H9 (cell line): ENCODE results near the gene PSTPIP1. TPM values are rescaled to one million over a fixed set of nuclear protein-coding genes. Genes with fewer than 3 reads are reported as not detected.

Experiments
- DNase-seq: peaks from one replicate; pipeline ENCODE4 v3.0.0-alpha.2; 2017
- H2AFZ ChIP-seq: one replicate; pipeline ENCODE4 v1.6.1; 2013; ENCODE audit warnings: mild to moderate bottlenecking, low read length, control low read depth, moderate library complexity
- H2AK5ac ChIP-seq: 2 replicates; pipeline ENCODE4 v1.6.1; 2013; ENCODE audit warnings: low read length, control low read depth, mixed read lengths; ENCODE audit not compliant: insufficient read length
- H2BK120ac ChIP-seq: one replicate; pipeline ENCODE4 v1.6.1; 2013; ENCODE audit warnings: low read depth, mild to moderate bottlenecking, low read length, control low read depth, inconsistent platforms; ENCODE audit not compliant: poor library complexity, severe bottlenecking
- H2BK12ac ChIP-seq: 2 replicates; pipeline ENCODE4 v1.6.1; 2013; ENCODE audit warnings: low read length, control low read depth, mixed read lengths, low read depth; ENCODE audit not compliant: insufficient read length
- H2BK15ac ChIP-seq: 2 replicates; pipeline ENCODE4 v1.6.1; 2013; ENCODE audit warnings: low read depth, low read length, control low read depth
- H2BK20ac ChIP-seq: one replicate; pipeline ENCODE4 v1.6.1; 2013; ENCODE audit warnings: low read depth, mild to moderate bottlenecking, low read length, control low read depth, inconsistent platforms; ENCODE audit not compliant: poor library complexity, severe bottlenecking
- H2BK5ac ChIP-seq: 2 replicates; pipeline ENCODE4 v1.6.1; 2013; ENCODE audit warnings: low read length, control low read depth, mixed read lengths; ENCODE audit not compliant: insufficient read length
- H3K14ac ChIP-seq: 2 replicates; pipeline ENCODE4 v1.6.1; 2013; ENCODE audit warnings: low read length, control low read depth; ENCODE audit not compliant: insufficient read depth
- H3K18ac ChIP-seq: 2 replicates; pipeline ENCODE4 v1.6.1; 2013; ENCODE audit warnings: low read depth, mild to moderate bottlenecking, mixed read lengths, low read length, control low read depth; ENCODE audit not compliant: insufficient read length
- H3K23ac ChIP-seq: 2 replicates; pipeline ENCODE4 v1.6.1; 2013; ENCODE audit warnings: low read length, control low read depth, mixed read lengths, low read depth; ENCODE audit not compliant: insufficient read length
- H3K23me2 ChIP-seq: 2 replicates; pipeline ENCODE4 v1.6.1; 2013; ENCODE audit warnings: low read depth, mild to moderate bottlenecking, mixed read lengths, low read length, control low read depth; ENCODE audit not compliant: insufficient read length, poor library complexity, severe bottlenecking
- H3K27ac ChIP-seq: 2 replicates; pipeline ENCODE4 v1.5.1; 2013; ENCODE audit warnings: low read length, control low read depth, mixed read lengths, low read depth; ENCODE audit not compliant: insufficient read length
- H3K27me3 ChIP-seq: 2 replicates; pipeline ENCODE4 v1.6.1; 2013; ENCODE audit warnings: low read length, control low read depth, inconsistent platforms; ENCODE audit not compliant: insufficient read depth
- H3K4ac ChIP-seq: 2 replicates; pipeline ENCODE4 v1.6.1; 2013; ENCODE audit warnings: low read depth, mild to moderate bottlenecking, control low read depth, inconsistent platforms, low read length, moderate library complexity
- H3K4me1 ChIP-seq: 2 replicates; pipeline ENCODE4 v1.6.1; 2013; ENCODE audit warnings: low read length, control low read depth, inconsistent platforms; ENCODE audit not compliant: insufficient read depth
- H3K4me2 ChIP-seq: 2 replicates; pipeline ENCODE4 v1.6.1; 2013; ENCODE audit warnings: low read length, control low read depth, mixed read lengths; ENCODE audit not compliant: insufficient read length, insufficient read depth
- H3K56ac ChIP-seq: 2 replicates; pipeline ENCODE4 v1.6.1; 2013; ENCODE audit warnings: low read depth, mild to moderate bottlenecking, mixed read lengths, low read length, control low read depth; ENCODE audit not compliant: insufficient read length
- H3K79me1 ChIP-seq: 2 replicates; pipeline ENCODE4 v1.6.1; 2013; ENCODE audit warnings: low read depth, mild to moderate bottlenecking, moderate library complexity, low read length, control low read depth, inconsistent platforms; ENCODE audit not compliant: insufficient read depth, poor library complexity, severe bottlenecking
- H3K79me2 ChIP-seq: 2 replicates; pipeline ENCODE4 v1.6.1; 2013; ENCODE audit warnings: low read length, control low read depth, inconsistent platforms; ENCODE audit not compliant: insufficient read depth
- H3K9ac ChIP-seq: 2 replicates; pipeline ENCODE4 v1.6.1; 2013; ENCODE audit warnings: low read length, control low read depth, mixed read lengths; ENCODE audit not compliant: insufficient read length; ENCODE audit errors: extremely low read depth
- H3K9me3 ChIP-seq: one replicate; pipeline ENCODE4 v1.6.1; 2013; ENCODE audit warnings: low read depth, low read length, inconsistent platforms; ENCODE audit not compliant: control insufficient read depth
- H3T11ph ChIP-seq: one replicate; pipeline ENCODE4 v1.6.1; 2013; ENCODE audit warnings: mild to moderate bottlenecking, low read length, control low read depth, inconsistent platforms
- H4K20me1 ChIP-seq: one replicate; pipeline ENCODE4 v1.6.1; 2013; ENCODE audit not compliant: control insufficient read depth, insufficient read length, insufficient read depth
- H4K5ac ChIP-seq: 2 replicates; pipeline ENCODE4 v1.6.1; 2013; ENCODE audit warnings: low read depth, mild to moderate bottlenecking, mixed read lengths, low read length, control low read depth; ENCODE audit not compliant: insufficient read length
- H4K8ac ChIP-seq: replicated peaks from 2 replicates; pipeline ENCODE4 v1.6.1; 2013; ENCODE audit warnings: low read length, control low read depth, mixed read lengths, low read depth; ENCODE audit not compliant: insufficient read length
- H4K91ac ChIP-seq: 2 replicates; pipeline ENCODE4 v1.6.1; 2013; ENCODE audit warnings: low read depth, mild to moderate bottlenecking, moderate library complexity, mixed read lengths, low read length, control low read depth; ENCODE audit not compliant: insufficient read length
- H3K27ac Mint-ChIP-seq, 3 experiments: 2 replicates in 2 of 3; 3 replicates in 1 of 3; pipeline ENCODE4 v1.8.0; 2020 to 2021; ENCODE audit warnings: mixed read lengths in 3 of 3, mild to moderate bottlenecking in 1 of 3, moderate library complexity in 1 of 3
- H3K27me3 Mint-ChIP-seq: 2 replicates; pipeline ENCODE4 v1.8.0; 2021; ENCODE audit warnings: low read depth, mild to moderate bottlenecking, moderate library complexity, mixed read lengths
- H3K36me3 Mint-ChIP-seq, 3 experiments: 2 replicates in 2 of 3; 3 replicates in 1 of 3; pipeline ENCODE4 v1.8.0; 2020 to 2021; ENCODE audit warnings: low read depth in 3 of 3, mixed read lengths in 3 of 3; ENCODE audit not compliant: insufficient read depth in 1 of 3
- H3K4me1 Mint-ChIP-seq, 2 experiments: 2 replicates each; pipeline ENCODE4 v1.8.0; 2020; ENCODE audit warnings: mixed read lengths in 2 of 2
- H3K4me3 Mint-ChIP-seq, 2 experiments: 2 replicates in 1 of 2; 3 replicates in 1 of 2; pipeline ENCODE4 v1.8.0; 2020 to 2021; ENCODE audit warnings: mild to moderate bottlenecking in 2 of 2, mixed read lengths in 2 of 2, moderate library complexity in 1 of 2
- H3K9me3 Mint-ChIP-seq, 2 experiments: 2 replicates in 1 of 2; 3 replicates in 1 of 2; pipeline ENCODE4 v1.8.0; 2020; ENCODE audit warnings: mild to moderate bottlenecking in 2 of 2, mixed read lengths in 2 of 2, moderate library complexity in 1 of 2
- CTCF ChIP-seq: fragments of 200-600 bp; sonication (generic); conservative IDR thresholded peaks from 3 replicates; pipeline ENCODE4 v1.8.0; 2021; ENCODE audit warnings: antibody characterized with exemption, mild to moderate bottlenecking
- WGBS: extraction: QIAGEN DNeasy Blood & Tissue Kit; methylation state at CpG from one replicate; pipeline ENCODE4 v1.1.7; 2013; ENCODE audit warnings: missing lambda C conversion rate, low lambda C conversion rate, mixed read lengths; ENCODE audit not compliant: insufficient read length; ENCODE audit errors: extremely low coverage; 5-methylcytosine and 5-hydroxymethylcytosine counted together
- total RNA-seq: library from RNA; stranded (reverse); gene quantifications from 2 replicates; pipeline ENCODE4 v1.2.1, GENCODE V29; 2021

Gene PSTPIP1
- total RNA-seq, 1 experiment from 2014 or later: 1.8 TPM

- peaks cover 2 to 8% (median 4%) of the 10 kb centered on the region in 3 experiments; a peak in 5 of 7 replicates for H3K36me3 Mint-ChIP-seq
- H4K20me1 ChIP-seq: no peaks in the 10 kb centered on the region
- H3K9me3 Mint-ChIP-seq: no peaks in the 10 kb centered on the region
- peaks cover 3% of the 10 kb centered on the region for H3K4me1 ChIP-seq
- no peaks in the 10 kb centered on the region for H3K79me1 ChIP-seq
- H3K27me3 Mint-ChIP-seq: peaks cover 3% of the 10 kb centered on the region
- H2BK120ac ChIP-seq: no peak overlapping the region
- no CpG with 5 or more reads among the region's 13 CpGs for WGBS
- H2AK5ac ChIP-seq: no peak overlapping the region
- peaks cover 6% of the 10 kb centered on the region for H3K23me2 ChIP-seq
- no peaks in the 10 kb centered on the region for H3K9me3 ChIP-seq
- no peak overlapping the region for H2BK5ac ChIP-seq
- no peak for TF ChIP-seq CTCF
- no peak overlapping the region for H3K56ac ChIP-seq
- no peak overlapping the region for H2BK15ac ChIP-seq
- no peak overlapping the region for H4K91ac ChIP-seq
- H2BK20ac ChIP-seq: no peak overlapping the region
- H3K18ac ChIP-seq: no peak overlapping the region
- peak overlapping the region; percentile 80 to 81 for H3K4me3 Mint-ChIP-seq
- peak overlapping the region; percentile 21 for H3K9ac ChIP-seq
- H2AFZ ChIP-seq: no peak overlapping the region
- H2BK12ac ChIP-seq: no peak overlapping the region
- H3K4ac ChIP-seq: no peak overlapping the region
- no peaks in the 10 kb centered on the region for H3K27me3 ChIP-seq
- H3K4me1 Mint-ChIP-seq: peaks cover 18 to 24% of the 10 kb centered on the region in 2 experiments
- H3K79me2 ChIP-seq: peaks cover 13% of the 10 kb centered on the region; the same call in 1 of the 2 replicates
- H3K4me2 ChIP-seq: peak overlapping the region; percentile 72
- H3K14ac ChIP-seq: no peak overlapping the region
- no peak overlapping the region for H3K27ac ChIP-seq
- H3T11ph ChIP-seq: no peak overlapping the region
- H4K5ac ChIP-seq: no peak overlapping the region
- no peak overlapping the region for H3K23ac ChIP-seq
- H3K27ac Mint-ChIP-seq: peak overlapping the region in 1 of 3 experiments; percentile 20; a peak in 1 of 7 replicates
- no peak for DNase-seq
- H4K8ac ChIP-seq: no peak overlapping the region
These were observed 74.7 kb downstream of the PSTPIP1 start for GRCh38 chr15:77069521-77070121.
